ENCODE measurements around the gene NME1. TPM values are rescaled to one million over a fixed set of nuclear protein-coding genes. Genes with fewer than 3 reads are reported as not detected.

Gene NME1
- total RNA-seq (2022; extraction: Qiagen RNA extraction), result 622 to 771 TPM (median 712 TPM) in 5 replicates

DNA sequence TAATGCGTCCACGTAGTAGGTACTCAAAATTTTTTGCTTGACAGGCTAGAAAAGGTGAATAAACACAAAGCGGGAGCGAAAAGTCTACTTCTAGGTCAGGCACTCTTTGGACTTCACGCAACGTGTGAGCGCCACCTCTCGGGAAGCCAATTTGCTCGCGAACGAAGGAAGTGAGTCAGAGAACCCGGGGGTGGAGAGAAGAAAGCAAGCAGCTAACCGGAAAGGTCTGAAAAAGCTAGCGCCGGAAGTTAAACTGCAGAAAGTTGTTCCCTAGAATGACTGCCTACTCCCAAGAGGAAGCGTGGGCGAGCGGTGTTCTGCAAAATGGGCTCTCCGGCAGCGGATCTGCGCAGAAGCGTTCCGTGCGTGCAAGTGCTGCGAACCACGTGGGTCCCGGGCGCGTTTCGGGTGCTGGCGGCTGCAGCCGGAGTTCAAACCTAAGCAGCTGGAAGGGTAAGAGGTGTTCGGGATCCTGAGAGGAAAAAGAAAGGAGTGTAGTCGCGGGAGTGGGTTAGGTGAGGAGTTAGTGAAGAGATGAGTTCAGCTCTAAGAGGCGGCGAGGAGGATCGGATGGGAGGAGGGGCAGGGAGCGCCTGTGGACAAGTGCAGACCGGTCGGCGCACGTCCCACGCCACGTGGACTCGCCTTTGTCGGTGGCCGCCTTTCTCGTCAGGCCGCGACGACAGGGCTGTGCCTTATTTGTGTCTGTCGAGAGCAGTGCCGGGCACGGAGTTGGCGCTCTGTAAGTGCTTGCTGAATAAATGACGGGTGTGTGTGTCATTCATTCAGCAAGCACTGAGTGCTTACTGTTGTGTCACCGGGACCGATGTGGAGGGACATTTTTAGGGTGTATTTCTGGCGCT is at the start of gene NME1:
TSS of gene NME1 (plus strand) at position 350 of the 863 bp plus-strand sequence. CDS start 2,096 bp downstream, outside the sequence.

DNA sequence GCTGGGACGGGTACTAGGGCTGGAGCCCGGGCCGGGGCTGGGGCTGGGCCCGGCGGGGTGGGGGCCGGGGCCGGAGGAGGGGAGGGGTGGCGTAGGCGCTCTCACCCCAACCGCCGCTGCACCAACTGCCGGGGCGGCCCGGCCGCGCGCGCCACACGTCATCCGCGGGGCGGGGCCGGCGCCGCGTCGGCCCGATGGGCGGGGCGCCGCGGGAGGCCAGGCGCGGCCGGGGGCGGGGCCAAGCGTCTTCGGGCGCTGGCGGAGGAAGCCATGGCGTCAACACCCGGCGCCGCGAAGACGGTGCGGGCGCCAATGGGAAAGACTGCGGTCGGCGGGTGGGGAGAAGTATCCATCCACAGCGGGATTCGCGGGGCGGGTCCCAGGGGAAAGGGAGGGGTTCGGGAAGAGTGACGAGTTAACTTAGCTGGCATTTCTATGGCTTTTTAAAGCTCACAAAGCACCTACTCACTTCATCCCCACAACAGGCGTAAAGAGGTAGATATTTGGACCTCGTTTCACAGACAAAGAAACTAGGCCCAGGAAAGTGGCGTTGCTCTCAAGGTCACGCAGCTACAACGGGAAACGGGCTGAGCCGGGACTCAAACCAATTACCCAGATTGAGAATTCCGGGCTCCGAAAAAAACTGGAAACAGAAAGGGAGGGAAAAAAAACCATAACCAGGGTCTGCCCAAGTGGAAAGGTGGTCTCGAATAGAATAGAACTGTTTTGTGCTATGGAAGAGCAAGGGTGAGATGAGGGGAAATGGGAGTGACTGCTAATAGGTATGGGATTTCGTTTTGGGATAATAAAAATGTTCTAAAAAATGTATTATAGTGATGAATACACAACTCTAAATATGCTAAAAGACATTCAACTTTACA is 32.4 kb upstream of the NME1 start, which contains the start of gene SPAG9:
TSS of gene SPAG9 (minus strand) at position 130 of the 881 bp plus-strand sequence. CDS start 212 bp downstream, outside the sequence.

DNA sequence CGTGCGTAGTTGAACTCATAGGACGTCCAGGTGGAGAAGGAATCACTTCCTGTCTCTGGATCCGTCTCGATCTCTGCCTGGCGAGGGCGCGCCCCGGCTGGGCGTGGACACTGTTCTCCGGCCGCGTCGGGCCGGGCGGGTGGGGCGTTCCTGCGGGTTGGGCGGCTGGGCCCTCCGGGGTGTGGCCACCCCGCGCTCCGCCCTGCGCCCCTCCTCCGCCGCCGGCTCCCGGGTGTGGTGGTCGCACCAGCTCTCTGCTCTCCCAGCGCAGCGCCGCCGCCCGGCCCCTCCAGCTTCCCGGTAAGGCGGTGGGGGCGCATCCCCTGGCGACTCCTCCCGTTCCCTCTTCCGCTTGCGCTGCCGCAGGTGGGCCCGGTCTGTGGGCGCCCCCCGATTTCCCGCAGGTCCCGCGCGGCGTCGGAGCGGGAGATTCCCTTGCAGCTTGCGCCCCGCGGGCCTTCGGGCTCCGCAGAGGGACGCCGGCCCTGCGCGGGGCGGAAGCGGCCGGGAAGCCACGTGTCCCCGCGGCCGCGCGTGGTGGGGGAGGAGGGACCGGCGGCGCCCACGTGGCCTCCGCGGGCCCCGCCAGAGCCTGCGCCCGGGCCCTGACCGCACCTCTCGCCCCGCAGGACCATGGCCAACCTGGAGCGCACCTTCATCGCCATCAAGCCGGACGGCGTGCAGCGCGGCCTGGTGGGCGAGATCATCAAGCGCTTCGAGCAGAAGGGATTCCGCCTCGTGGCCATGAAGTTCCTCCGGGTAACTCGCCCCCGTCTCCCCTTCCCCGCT is 13.0 kb downstream of the NME1 start, which contains the start of gene NME2:
TSS of gene NME2 (plus strand) at position 214 of the 789 bp plus-strand sequence. CDS start at position 634, 420 bp downstream.

Other genes starting within 250 kb of the NME1 start
- 73.3 to 101 TPM (median 80.3 TPM) in 5 replicates for gene SPAG9, start 32.7 kb upstream of the NME1 start, total RNA-seq (2022; extraction: Qiagen RNA extraction)
- gene NME2, start 12.9 kb downstream of the NME1 start, total RNA-seq (2022; extraction: Qiagen RNA extraction), result 1,492 to 1,956 TPM (median 1,835 TPM) in 5 replicates
- gene MBTD1, start 106.5 kb downstream of the NME1 start, total RNA-seq (2022; extraction: Qiagen RNA extraction), result 4.4 to 5.7 TPM (median 5.2 TPM) in 5 replicates
- 70.1 to 81.5 TPM (median 73.4 TPM) in 5 replicates for gene UTP18, start 107.0 kb downstream of the NME1 start, total RNA-seq (2022; extraction: Qiagen RNA extraction)

All from A549 treated with Hydrocortisone at 1 μM for 4 hours (cell line).